Germinal center (tissue), 1 donor: Measurements from ENCODE around the gene PSORS1C1.
A peak's percentile ranks its signal among the peaks of the same experiment; 100 is the strongest.

Source experiments
- DNase-seq: peaks from one replicate; pipeline ENCODE4 v3.0.0; 2012; ENCODE audit warnings: mixed read lengths, low spot score

Gene PSORS1C1

DNA sequence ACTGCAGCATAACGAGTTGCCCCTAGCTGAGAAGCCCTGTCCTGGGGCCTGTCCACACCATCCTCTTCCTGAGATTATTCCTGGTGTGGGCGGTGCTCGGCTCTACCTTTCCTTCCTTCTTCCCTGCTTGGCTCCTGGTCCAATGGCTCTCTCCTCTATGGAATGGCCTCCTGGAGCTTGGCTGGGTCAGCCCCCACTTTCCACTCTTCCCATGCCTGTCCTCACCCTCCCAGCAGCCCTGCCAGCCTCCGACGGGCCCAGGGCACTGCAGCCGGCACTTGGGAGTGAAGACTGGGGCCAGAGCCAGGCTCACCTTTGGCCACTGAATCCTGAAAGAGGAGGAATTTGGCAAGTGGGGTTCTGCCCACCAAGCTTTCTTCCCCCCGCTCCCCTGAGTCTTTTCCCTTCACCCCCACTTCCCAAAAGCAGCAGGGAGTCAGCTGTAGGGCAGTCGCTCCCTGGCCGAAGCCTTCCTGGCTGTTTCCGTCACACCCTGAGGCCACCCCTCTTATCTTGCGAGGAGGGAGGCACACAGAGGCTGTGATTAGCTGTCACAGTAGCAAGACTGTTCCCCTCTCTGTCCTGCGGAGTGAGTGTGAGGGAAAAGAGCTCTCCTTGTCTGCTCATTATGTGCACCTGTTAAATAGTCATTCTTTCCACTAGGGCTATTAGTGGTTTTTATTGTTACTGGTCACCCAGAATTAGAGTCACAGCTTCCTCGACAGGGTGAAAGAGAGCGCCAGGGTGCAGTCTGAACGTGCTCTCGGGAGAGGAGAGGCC, 12.0 kb downstream of the PSORS1C1 start:
- no peak for DNase-seq

DNA sequence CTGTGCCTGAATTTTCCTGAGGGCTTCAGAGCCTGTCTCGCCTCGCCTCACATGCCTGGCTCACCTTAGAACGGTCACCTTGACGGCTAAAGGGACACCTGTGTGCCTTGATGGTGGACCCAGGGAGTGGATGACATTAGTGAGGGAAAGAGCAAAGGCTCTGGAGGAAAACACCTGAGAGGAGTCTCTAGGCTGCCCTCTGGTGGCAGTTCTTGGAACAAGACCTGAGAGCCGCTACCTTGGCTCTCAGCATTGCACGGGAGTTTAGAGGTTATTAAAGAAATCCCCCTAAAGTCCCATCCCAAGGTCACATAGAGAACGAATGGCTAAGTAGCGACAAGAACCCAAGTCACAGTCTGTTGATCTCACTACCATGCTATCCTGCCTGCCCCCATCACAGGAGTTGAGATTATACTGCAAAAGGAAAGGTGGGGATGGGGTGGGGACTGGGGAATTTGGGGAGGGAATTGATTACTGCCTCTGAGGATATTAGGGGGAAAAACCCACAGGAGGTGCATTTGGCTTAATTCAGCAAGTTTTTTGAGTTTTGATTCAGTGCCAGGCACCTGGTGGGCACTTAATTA, 13.6 kb downstream of the PSORS1C1 start:
- DNase-seq = peak; percentile 71

DNA sequence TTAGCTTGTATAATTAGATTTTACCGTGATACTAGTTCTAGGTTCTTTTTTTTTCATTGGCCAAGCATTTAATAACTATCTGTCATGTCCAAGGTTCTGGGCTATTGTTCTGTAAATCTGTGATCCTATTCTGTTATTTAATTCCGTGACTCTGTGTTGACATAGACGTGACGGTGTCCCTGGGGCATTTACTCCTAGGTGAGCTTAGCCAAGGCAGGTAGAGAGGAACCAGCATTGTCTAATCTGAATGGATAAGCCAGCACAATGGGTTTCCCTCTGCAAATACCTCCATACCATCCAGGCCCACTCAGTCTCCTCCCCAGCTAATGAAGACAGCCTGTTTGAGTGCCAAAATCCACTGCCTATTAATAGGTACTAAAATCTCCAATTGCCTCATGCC, 14.5 kb downstream of the PSORS1C1 start:
- no peak for DNase-seq

GRCh38 chr6:31130751-31131150, 16.2 kb downstream of the PSORS1C1 start:
- no peak for DNase-seq

DNA sequence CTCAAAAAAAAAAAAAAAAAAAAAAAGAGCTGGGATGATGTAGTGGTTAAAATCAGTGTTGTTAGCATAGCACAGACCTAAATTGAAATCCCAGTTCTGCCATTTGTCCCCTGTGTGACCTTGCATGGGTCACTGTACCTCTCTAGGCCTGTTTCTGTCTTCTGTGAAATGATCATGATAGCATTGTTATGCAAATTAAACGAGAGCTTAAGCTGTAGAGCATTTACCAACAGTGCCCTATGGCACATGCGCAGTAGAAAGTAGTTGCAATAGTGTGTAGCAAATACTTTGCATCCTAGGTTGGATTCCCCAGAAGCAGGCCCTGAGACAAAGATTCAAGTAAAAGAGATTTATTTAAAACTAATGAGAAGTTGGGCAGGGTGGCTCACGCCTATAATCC, 17.0 kb downstream of the PSORS1C1 start:
- no peak for DNase-seq

DNA sequence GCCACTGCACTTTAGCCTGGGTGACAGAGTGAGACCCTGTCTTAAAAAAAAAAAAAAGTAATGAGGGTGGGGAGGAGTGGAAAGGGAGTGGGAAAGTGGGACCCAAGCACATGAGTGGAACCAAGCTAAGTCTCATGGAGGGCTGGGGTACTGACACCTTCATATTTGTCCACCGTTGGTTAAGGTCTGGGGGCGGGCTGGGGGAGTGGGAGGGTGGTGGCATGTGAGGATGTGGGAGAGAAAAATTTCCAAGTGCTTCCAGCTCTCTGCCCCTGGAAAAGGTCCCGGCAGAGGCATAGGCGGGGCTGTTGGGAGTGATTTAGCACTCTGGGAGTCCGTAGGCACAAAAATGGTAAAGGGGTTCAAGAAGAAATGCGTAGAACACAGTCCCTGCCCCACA, 18.2 kb downstream of the PSORS1C1 start:
- DNase-seq = no peak

GRCh38 chr6:31135710-31136109, 21.1 kb downstream of the PSORS1C1 start:
- no peak for DNase-seq

GRCh38 chr6:31138982-31139381, 24.4 kb downstream of the PSORS1C1 start, which contains the start of gene PSORS1C2:
TSS of gene PSORS1C2 (minus strand) at chr6:31139066. CDS start at chr6:31139026, 40 bp downstream.
- DNase-seq = no peak

GRCh38 chr6:31139599-31139998, 25.0 kb downstream of the PSORS1C1 start:
- DNase-seq = no peak

DNA sequence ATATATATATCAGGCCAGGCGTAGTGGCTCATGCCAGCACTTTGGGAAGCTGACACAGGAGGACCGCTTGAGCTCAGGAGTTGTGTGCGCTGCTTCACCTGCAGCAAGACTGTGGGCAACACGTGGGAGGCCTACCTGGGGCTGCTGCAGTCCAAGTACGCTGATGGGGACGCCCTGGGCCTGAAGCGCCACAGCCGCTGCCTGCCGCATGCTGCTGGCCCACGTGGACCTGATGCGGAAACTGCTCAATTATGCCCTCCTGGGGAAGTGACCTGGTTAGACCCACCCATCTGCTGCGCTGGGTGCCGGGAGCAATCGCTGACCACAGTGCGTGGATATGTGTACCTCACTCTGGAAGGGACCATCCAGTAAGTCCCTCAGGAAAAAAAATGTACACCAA, 26.0 kb downstream of the PSORS1C1 start:
- no peak for DNase-seq

DNA sequence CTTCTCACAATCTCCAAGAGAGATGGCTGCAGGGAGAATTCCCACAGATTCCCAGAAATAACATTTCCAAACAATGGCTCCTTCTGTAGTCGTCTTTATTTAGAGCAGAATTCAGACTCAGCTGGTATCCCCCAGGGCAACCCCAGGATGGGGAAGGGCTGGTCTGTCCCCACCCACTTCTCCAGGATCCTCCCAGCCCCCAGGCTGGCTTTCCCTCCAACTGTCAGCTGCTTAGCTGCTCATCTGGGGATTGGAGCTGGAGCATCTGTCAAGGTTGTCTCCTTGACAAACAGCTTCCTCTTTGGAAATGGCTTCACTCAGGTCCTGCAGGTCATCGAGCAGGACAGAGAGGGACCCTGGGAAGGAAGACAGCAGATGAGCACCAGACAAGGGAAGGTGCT, 27.8 kb downstream of the PSORS1C1 start:
- no peak for DNase-seq

- no peak for DNase-seq
Measured at GRCh38 chr6:31143148-31143547, 28.5 kb downstream of the PSORS1C1 start.

DNA sequence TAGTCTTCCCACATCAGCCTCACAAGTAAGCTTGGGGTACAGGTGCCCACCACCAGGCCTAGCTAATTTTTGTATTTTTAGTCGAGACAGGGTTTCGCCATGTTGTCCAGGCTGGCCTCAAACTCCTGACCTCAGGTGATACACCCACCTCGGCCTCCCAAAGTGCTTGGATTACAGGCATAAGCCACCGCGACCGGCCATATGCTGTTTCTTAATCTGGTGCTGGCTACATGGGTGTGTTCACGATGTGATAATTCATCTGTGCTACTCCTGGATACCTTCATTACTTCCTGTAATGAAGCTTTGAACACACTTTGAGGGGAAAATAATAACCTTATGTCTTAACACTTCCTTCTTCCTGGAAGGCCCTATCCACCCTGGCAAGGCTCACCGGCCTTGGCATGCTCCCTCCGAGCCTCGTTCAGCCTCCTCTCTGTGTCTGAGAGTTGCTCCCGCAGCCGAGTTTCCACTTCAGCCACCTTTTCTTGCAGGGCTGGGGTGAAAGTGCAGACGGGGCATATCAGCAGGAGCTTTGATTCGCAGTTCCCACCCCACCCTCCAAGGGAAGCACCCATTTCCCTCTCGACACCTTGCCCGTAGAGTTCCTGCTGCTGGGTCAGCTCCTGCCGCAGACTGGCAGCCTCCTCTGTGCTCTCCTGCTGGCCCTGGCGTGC, 29.8 kb downstream of the PSORS1C1 start:
- DNase-seq = no peak

DNA sequence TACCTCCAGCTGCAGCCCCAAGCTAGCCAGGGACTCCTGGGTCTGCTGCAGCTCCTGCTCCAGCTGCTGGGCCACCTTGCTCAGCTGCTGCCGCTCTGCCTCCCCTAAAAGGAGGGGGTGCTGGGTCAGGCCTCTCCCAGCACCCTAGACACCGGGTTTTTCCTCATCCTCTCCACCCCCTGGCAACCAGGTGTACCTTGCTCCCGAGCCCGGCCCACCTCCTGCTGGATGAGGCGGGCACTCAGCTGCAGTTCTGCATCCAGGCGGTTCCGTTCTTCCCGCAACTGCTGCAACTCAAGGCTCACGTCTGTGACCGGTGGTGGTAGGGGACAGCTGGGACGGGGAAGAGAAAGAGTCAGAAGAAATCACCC, 30.4 kb downstream of the PSORS1C1 start:
- no peak for DNase-seq

GRCh38 chr6:31145386-31145785, 30.8 kb downstream of the PSORS1C1 start:
- no peak for DNase-seq

DNA sequence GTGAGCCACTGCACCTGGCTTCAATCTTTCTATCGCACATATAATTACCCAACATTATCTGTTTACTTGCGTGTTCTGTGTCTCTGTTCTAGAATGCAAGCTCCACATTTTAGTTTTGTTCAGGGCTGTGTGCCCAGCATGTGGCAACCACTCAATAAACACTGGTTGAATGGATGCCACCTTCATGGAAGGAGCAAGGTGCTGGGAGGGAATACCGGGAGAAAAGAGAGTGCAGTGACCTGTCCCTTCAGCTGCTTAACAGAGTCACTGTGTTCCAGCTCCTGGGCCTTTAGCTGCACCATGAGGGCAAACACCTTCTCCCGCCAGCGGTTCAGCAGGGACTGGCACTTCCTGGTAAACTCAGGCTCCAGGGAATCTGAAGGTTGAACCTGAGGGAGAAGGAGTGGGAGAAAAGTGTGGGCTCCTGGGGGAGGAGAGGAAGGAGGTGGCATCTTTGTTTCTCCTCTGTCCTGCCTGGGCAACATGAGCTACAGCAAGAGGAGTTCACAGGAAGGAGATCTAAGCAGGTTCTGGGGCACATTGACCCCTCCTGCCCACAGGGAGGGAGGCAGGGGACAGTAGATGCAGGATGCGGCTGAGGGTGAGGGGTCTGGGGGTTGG, 35.3 kb downstream of the PSORS1C1 start:
- no peak for DNase-seq

DNA sequence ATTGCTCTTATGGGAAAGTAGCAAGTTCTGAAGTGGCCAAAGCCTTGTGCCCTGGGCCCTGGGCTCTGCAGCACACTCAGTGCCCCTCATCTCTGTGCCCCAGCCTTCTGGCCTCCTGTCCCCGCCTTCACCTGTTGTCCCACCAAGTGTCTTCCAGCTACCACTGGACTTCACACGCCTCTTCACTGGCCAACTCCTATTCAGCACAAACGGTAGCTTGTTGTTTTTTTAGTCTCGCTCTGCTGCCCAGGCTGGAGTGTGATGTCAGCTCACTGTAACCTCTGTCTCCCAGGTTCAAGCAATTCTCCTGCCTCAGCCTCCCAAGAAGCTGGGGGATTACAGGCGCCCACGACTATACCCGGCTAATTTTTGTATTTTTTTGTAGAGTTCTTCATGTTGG, 38.2 kb downstream of the PSORS1C1 start:
- DNase-seq = no peak

GRCh38 chr6:31154436-31154835, 39.8 kb downstream of the PSORS1C1 start:
- no peak for DNase-seq

DNA sequence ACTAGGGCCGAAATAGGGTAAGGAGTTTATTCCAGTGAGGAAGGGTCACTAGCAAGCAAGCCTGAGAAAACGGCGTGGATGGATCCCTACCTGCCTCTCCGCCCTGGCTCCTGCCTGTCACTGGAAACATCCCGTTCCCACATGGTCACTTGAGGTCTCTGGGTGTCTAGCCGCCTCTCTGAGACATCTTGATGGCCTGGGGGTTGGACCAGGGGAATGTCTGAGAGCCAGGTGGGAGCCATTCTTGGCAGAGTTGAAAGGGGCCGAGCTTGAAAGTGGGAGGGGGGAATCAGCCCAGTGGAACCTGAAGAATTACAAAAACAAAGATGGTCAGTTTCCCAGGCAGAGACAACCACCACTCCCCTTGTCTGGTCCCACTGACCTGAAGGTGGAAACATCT, 42.0 kb downstream of the PSORS1C1 start:
- no peak for DNase-seq

- DNase-seq = no peak
Measured at GRCh38 chr6:31157513-31158139, 43.0 kb downstream of the PSORS1C1 start, which contains the start of gene CCHCR1. TSS of gene CCHCR1 (minus strand) at chr6:31157802. CDS start at chr6:31157600, 202 bp downstream.

GRCh38 chr6:31158140-31158862, 43.7 kb downstream of the PSORS1C1 start, which contains the start of gene TCF19:
TSS of gene TCF19 (plus strand) at chr6:31158589. CDS start at chr6:31159470, 881 bp downstream.
- peak; percentile 100 for DNase-seq
